Urinary bladder (tissue), 4 donors: ENCODE measurements around the gene MEA1. TPM values are rescaled to one million over a fixed set of nuclear protein-coding genes. Genes with fewer than 3 reads are reported as not detected.

ENCODE experiments used
- DNase-seq: peaks from one replicate; pipeline ENCODE4 v3.0.0-alpha.2; 2015; ENCODE audit errors: extremely low spot score
- H3K27ac ChIP-seq: one replicate; pipeline ENCODE4 v1.5.1; 2013; ENCODE audit warnings: low read depth, mild to moderate bottlenecking, moderate library complexity
- H3K36me3 ChIP-seq: one replicate; pipeline ENCODE4 v1.6.1; 2013; ENCODE audit warnings: mild to moderate bottlenecking, moderate library complexity; ENCODE audit not compliant: insufficient read depth
- H3K4me1 ChIP-seq: one replicate; pipeline ENCODE4 v1.6.1; 2013; ENCODE audit warnings: mild to moderate bottlenecking, moderate library complexity; ENCODE audit not compliant: insufficient read depth
- H3K4me3 ChIP-seq: one replicate; pipeline ENCODE4 v1.5.1; 2013; ENCODE audit warnings: low read depth, low read length
- WGBS: extraction: QIAGEN DNeasy Blood & Tissue Kit; methylation state at CpG from one replicate; pipeline ENCODE4 v1.1.7; 2013; 5-methylcytosine and 5-hydroxymethylcytosine counted together
- polyA plus RNA-seq: library from polyadenylated mRNA; stranded (reverse); fragments of 200-250 nt; gene quantifications from one replicate; pipeline ENCODE4 v1.2.3, GENCODE V29; 2013
- total RNA-seq: library from RNA; depleted of rRNA; stranded (reverse); fragments of >200 nt; gene quantifications from one replicate; pipeline ENCODE4 v1.2.3, GENCODE V29; 2014
- donor health status: healthy with polysubstance abuse.
- donor health status: healthy.

Gene MEA1
- total RNA-seq = 29.1 TPM
- 87.7 TPM for polyA plus RNA-seq

DNA sequence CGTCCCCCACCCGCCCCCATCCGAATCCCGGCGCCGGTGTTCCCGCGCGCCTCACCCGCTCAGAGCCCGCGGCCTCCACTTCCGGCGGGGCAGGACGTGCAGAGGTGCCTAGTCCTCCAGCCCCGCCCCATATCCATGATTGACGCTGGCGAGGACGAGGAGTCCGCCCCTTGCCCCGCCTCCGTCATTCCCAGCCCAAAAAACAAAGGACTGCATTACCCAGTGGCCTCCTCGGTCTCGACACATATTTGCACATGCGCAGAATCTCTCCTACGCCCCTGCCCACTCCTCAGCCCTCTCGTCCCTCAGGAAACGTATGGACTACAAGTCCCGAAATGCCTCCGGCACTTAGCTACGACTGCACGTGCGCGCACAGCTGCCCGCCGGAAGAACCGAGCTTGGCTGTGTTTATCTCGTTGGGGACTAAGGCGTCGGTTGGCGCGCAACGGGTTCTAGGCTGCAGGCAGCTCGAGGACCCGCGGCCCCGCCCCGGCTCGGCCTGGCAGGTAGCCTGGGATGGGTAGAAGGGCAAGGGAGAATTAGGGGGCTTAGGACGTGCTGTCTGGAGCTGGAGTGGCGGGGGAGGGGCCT, at the start of gene MEA1, which contains the start of gene KLHDC3:
MEA1 (minus strand) TSS at position 104 of the 591 bp plus-strand sequence. CDS start 133 bp downstream, outside the sequence.
KLHDC3 (plus strand) TSS at position 407 of the 591 bp plus-strand sequence. CDS start 2,944 bp downstream, outside the sequence.
- Histone ChIP-seq H3K27ac (peak within 1 kb of the TSS; percentile 61), H3K36me3 (peaks cover 1% of the 10 kb centered on the region), H3K4me3 (peak within 1 kb of the TSS; percentile 78), H3K4me1 (no peaks in the 10 kb centered on the region)
- peak; percentile 100 for DNase-seq
- under 1% methylated on average over 51 of the region's 51 CpGs for WGBS

DNA sequence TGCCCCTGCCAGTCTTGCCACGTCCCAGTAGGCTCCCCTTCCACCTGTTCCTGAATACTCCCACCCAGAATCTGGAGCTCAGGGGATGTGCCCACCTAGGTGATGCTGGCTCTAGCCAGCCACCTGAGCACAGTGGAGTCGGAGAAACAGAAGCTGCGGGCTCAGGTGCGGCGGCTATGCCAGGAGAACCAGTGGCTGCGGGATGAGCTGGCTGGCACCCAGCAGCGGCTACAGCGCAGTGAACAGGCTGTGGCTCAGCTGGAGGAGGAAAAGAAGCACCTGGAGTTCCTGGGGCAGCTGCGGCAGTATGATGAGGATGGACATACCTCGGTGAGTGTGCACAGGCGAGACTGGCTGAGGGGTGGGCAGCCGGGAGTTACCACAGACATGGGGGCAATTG, 49.1 kb upstream of the MEA1 start:
- Histone ChIP-seq H3K4me1 (no peaks in the 10 kb centered on the region), H3K36me3 (no peaks in the 10 kb centered on the region), H3K4me3 (no peak overlapping the region), H3K27ac (no peak overlapping the region)
- 93% methylated on average over 12 of the region's 12 CpGs for WGBS
- DNase-seq = no peak

DNA sequence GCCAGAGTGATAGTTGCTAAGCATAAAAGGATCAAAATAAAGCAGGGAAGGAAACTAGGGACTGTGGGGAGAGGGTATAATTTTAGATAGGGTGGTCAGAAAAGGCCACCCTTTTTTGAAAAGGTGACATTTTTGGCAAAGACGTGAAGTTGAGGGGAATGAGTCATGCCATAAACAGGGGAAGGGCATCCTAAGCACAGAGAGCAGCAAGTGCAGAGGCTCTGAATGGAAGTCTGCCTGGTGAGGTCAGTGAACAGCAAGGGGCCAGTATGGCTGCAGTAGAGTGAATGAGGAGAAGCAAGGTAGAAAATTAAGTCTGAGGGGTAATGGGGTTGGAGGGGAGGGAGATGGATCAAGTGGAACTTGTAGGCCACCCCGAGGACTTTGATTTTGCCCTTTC, 48.1 kb upstream of the MEA1 start:
- Histone ChIP-seq H3K36me3 (no peaks in the 10 kb centered on the region), H3K4me3 (no peak overlapping the region), H3K27ac (no peak overlapping the region), H3K4me1 (no peaks in the 10 kb centered on the region)
- WGBS = 78% methylated on average over 2 of the region's 2 CpGs
- no peak for DNase-seq

DNA sequence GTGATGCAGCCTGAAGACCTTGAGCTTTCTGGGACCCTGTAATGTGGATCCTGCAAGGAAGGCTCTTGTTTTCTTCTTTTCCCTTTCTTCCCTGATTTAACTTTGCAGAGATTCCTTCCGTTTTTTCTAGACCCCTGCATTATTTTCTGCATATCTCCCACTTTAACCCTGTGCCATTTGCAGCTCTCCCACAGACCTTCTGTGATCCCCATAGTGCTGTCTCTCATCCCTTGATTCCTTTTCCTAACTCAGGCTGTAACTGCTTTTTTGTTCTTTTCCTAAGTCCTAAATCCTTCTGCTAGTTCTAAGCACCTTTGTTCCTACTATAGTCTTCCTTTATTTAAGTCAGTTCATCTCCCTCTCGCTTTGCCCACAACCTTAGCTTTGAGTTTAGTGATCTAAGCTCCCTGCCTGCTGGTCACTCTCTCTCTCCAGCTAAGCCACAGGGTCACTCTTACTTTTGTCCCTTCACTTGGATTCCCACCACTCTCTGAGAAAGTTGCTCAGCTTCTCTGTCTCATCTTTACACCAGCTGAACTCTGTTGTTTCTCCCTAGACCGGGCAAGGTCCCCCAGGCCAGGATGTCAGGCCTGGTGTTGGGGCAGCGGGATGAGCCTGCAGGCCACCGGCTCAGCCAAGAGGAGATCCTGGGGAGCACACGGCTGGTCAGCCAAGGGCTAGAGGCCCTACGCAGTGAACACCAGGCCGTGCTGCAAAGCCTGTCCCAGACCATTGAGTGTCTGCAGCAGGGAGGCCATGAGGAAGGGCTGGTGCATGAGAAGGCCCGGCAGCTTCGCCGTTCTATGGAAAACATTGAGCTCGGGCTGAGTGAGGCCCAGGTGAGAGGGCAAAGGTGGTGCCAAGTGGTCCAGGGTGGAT, 47.2 kb upstream of the MEA1 start:
- DNase-seq = no peak
- Histone ChIP-seq H3K4me1 (no peaks in the 10 kb centered on the region), H3K36me3 (no peaks in the 10 kb centered on the region), H3K27ac (no peak overlapping the region), H3K4me3 (no peak overlapping the region)
- WGBS = 86% methylated on average over 12 of the region's 12 CpGs

DNA sequence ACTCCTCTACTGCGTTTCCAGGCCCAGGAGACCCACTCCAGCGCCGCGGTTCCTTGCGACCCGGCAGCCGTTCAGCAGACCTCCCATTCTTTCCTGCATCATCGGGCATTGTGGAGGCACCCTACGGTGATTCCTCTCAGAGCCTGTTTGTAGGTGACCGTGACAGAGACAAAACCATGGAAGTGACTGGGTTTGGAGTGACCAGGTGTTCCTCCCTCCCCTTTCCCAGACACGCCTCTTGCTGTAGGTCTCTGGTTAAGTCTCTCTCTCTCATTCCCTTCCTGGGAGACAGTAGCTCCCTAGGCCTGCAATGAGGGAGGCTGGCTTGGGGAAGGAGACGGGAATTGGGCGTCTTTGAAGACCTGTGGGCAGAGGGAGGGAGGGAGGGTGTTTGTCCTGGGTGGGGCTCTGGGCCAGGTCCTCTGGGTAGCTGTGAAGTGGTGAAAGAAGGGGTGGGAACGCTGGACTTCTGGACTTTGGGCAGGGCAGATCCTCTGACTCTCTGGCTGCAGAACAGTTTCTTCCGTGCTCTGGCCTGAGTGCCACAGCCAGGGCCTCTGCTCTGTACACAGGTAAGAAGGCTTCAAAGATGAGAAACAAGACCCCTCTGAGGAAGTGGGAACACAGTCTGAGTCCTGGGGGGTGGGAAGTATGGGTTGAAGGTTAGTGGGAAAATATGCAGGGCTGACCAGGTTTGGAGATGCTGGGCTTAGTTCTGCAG, 46.4 kb upstream of the MEA1 start:
- Histone ChIP-seq H3K4me3 (peak overlapping the region; percentile 65), H3K27ac (peak overlapping the region; percentile 84), H3K36me3 (no peaks in the 10 kb centered on the region), H3K4me1 (no peaks in the 10 kb centered on the region)
- no peak for DNase-seq
- WGBS = 11% methylated on average over 15 of the region's 15 CpGs

DNA sequence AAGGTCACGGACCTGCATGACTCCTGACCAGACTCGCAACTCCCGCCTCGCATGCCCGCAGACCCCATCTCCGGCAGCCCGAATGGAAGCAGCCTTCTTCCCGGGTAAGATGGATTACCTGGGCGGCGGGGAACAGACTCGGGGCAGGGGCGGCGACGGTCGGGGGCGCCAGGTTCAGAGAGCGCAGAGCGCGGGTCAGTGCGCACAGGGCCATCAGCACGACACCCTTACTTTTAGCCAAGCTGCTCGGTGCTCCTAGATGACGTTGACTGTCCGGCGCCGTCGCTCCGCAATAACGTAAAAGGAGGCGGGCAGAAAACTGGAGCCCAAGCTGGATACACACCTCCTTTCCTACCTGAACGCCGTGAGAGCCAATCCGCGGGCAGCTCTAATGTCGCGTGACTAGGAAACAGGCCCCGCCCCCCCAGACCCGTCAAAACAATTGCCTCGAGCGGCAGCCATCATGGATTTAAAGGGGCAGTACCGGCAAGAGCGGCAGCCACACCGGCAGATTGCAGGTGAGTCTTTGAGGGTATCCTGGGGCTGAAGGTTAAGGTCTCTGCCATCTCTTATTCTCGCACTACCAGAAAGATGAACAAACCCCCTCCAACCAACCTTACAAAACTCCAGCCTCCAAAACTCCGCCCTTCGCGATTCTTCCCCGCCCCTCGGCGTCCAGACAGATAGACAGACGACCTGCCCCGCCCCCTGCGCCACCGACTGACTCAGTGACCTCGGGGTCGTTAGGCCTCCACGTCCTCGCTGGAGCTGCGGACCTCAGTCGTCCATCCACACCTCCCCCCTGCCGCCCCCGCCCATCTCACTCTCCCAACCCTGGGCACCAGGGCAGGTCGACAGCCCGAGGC, 45.7 kb upstream of the MEA1 start, which contains the start of the genes KLC4 and MRPL2:
KLC4 (plus strand) TSS at position 464 of the 866 bp plus-strand sequence. CDS start 1,705 bp downstream, outside the sequence.
MRPL2 (minus strand) TSS at position 267 of the 866 bp plus-strand sequence; CDS start at position 214, 53 bp downstream.
- Histone ChIP-seq H3K4me3 (peak within 1 kb of the TSS; percentile 89), H3K4me1 (no peaks in the 10 kb centered on the region), H3K36me3 (no peaks in the 10 kb centered on the region), H3K27ac (peak within 1 kb of the TSS; percentile 91)
- peak; percentile 98 for DNase-seq
- WGBS = under 1% methylated on average over 64 of the region's 64 CpGs

DNA sequence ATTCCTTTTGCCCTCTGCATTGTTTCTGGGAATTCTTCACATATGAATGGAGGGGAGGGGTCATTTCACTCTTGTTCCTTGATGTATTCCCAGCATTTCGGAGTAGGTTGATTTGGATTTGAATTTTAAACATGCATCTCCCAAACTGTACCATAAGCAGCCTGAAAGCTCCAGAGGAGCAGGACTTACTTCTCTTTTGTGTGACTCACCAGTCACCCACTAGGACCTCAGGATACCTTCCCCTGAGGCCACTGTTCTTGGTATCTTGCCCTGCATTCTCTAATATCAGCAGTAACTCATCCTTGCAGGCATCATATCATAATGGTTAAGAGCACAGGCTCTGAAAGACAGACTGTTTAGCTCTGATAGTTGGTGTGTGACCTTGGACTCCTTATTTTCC, 44.8 kb upstream of the MEA1 start:
- Histone ChIP-seq H3K4me1 (no peaks in the 10 kb centered on the region), H3K36me3 (no peaks in the 10 kb centered on the region), H3K27ac (no peak overlapping the region), H3K4me3 (peak overlapping the region; percentile 89)
- DNase-seq = no peak
- WGBS = 81% methylated on average over 1 of the region's 1 CpG

DNA sequence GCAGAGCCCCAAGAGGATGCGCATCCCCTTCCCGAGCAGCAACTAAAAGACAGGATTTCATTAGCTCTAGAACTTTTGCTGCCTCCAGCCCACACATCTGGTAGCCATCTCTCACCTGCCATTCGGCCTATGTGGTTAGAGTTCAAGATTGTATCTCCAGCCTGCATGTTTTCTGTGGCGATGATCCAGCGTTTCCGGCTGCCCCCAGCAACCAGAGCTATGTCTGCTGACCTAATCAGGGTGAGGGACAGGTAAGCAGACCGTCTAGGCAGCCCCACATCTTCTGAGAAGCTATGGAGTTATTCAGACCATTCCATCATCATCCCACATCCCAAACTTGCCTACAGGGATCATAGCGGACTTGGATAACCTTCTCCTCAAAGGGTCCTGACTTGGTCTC, 42.2 kb upstream of the MEA1 start:
- H3K27ac ChIP-seq = no peak overlapping the region
- no peaks in the 10 kb centered on the region for H3K4me1 ChIP-seq
- H3K4me3 ChIP-seq = no peak overlapping the region
- 83% methylated on average over 8 of the region's 8 CpGs for WGBS
- no peaks in the 10 kb centered on the region for H3K36me3 ChIP-seq
- DNase-seq = no peak

DNA sequence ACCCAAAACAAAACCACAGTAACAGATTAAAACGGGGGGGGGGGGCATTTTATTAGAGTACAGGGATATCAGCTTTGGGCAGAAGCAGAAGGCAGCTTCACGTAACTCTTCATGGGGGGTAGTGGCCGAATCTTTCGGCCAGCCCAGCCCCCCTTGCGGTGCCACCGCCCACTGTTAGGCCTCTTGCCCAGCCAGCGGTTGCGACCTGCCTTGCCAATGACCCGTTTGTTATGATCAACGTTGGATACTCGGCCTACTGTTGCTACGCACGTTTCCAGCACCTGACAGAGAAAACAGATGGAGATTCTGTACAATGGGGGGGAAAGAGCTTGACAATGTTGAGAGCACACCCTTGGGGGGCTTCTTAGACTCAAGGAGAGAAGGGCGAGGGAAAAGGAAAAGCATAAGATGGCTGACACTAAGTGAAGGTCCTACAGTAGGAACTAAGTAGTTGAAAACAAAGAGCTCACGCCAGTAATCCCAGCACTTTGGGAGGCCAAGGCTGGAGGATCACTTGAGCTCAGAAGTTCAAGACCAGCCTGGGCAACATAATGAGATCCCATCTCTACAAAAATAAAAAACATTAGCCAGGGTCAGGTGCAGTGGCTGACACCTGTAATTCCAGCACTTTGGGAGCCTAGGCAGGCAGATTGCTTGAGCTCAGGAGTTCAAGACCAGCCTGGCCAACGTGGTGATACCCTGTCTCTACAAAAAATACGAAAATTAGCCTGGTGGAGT, 40.6 kb upstream of the MEA1 start:
- WGBS = 66% methylated on average over 17 of the region's 17 CpGs
- no peak for DNase-seq
- Histone ChIP-seq H3K27ac (peak overlapping the region; percentile 93), H3K4me3 (peak overlapping the region; percentile 82), H3K4me1 (no peaks in the 10 kb centered on the region), H3K36me3 (no peaks in the 10 kb centered on the region)

DNA sequence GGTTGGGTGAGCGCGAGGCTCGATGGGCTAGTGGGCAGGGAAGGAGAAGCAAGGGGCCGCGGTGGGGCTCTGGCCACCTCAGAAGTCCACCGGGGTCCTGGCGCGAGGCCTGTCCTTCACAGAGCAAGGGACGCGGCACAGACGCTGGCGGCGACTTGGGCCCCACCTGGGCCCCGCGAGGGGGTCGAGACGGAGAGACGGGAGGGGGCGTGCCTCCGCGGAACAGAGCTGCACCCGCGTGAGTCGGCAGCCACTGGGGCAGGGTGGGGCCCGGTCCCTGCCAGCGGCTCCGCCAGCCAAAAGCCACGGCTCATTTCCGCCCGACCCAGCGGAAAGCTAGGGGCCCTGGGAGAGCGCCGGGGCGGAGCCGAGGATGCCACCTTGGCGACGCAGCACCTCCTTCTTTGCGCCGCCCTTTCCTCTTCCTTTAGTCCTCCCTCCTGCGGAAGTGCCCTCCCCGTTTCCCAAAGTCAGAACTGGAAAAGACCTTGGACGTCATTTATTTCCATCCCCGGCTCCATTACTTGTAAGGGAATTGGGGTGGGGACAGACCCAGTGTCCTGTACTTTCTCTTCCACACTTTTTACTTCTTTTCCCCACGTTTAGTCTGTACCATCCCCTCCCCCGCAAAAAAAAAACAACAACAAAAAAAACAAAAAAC, 39.9 kb upstream of the MEA1 start, which contains the start of gene CUL7:
CUL7 (minus strand) TSS at position 307 of the 661 bp plus-strand sequence. CDS start 1,063 bp downstream, outside the sequence.
- H3K36me3 ChIP-seq = no peaks in the 10 kb centered on the region
- WGBS = 2% methylated on average over 45 of the region's 45 CpGs
- no peaks in the 10 kb centered on the region for H3K4me1 ChIP-seq
- peak within 1 kb of the TSS; percentile 93 for H3K27ac ChIP-seq
- H3K4me3 ChIP-seq = peak within 1 kb of the TSS; percentile 82
- DNase-seq = peak; percentile 89

DNA sequence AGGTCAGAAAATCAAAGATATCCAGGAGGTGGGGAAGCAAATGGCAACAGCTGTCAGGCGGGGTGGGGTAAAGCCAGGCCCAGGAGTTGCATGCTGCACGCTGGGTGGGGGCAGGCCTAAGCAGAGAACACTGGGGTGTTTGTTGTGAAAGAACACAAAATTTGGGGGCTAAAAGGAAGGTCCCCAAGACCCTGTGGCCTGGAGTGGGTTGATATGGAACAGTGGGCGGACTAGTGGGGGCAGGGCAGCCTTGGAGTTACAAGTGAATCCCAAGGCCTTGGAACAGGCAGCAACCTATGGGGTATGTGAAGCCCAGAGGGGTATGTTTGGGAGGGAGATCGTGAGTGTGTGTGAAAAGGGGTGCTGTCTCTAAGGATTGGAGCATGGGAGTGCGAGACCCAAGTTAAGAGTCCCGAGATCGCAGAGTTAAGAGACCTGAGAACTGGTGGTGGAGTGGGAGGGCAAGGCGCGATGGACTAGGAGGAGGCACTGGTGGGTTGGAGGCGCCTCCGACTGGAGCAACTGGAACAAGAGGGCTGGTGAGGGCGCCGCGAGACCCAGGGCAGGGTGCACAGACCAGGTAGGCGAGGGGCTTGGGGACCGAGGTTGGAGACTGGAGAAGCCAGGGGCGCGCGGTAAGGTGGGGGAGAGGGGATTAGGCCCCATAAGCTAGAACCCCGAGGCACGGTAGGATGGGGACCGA, 39.2 kb upstream of the MEA1 start:
- Histone ChIP-seq H3K27ac (peak overlapping the region; percentile 93), H3K4me1 (no peaks in the 10 kb centered on the region), H3K36me3 (no peaks in the 10 kb centered on the region), H3K4me3 (peak overlapping the region; percentile 82)
- WGBS = 16% methylated on average over 22 of the region's 22 CpGs
- no peak for DNase-seq
